Stimulated activated CD4-positive, alpha-beta T cell treated with anti-CD3 and anti-CD28 coated beads, Interleukin-4, amount 100 ng/mL, for 24 hours (primary cell): ENCODE measurements around the gene IL17RB.

ENCODE experiments used
- DNase-seq: peaks from one replicate; pipeline ENCODE4 v3.0.0-alpha.2; 2020

Gene IL17RB

DNA sequence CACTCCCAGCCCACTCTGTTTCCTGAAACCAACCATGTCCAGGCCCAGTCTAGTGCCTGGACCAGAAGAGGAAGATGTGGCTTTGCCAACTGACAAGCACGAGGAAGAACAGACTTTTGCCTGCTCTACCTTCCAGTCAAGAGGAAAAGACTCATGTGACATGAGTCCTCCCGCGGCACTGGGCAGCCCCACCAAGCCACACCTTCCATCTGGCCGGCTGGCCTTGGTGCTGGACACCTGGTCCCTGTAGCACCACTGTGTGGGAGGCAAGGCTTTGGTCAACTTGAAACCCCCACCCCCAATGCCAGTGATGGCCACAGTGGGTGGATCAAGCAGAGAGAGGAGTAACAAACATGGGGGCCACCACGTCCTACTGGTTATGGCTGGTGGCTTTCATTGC, 12.7 kb upstream of the IL17RB start:
- no peak for DNase-seq

DNA sequence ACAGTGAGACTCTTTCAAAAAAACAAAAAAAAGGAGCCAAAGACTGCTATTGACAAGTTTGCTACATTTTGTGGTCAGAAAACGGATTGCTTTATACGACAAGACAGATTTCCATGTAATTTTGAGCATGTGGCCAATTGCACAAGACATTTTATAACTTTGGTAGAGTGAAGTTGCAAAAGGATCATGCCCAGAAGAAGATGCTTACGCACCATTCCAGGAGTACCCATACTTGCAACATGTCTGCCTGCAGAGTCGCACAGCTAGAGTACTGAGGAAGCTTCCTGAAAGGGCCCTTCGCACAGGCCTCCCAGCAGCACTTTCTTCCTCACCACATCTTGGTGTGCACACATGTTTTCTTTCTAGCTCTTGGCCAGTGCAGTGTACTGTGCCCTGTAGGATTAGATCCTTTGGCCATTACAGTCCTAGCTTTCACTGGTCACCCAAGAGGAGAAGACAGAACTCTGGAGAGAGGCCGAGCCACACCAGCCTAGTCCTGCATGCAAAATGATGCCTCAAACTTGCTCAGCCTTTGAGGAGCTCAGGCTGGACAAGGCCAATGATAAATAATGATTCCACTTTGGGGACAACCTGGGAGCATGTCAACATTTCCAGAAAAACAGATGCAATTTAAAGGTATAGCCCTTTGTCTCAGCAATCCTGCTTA, 11.8 kb upstream of the IL17RB start:
- no peak for DNase-seq

DNA sequence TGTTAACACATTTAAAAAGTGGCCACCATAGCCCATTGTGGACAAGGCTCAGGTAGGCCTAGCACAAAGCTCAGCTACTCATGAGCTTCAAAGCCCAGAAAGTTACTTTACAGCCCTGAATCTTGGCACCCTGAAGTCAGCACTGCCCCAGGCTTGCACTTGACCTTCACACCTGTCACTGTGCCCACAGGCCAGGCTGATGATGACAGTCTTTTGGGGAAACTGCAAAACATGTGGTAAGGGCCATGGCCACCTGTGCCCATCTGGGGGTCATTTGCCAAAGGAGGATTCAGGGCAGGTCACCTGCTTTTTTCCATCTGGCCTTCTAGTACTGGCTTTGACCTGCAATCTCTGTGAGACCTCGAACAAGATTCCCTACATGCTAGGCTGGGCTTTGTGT, 11.1 kb upstream of the IL17RB start:
- no peak for DNase-seq

DNA sequence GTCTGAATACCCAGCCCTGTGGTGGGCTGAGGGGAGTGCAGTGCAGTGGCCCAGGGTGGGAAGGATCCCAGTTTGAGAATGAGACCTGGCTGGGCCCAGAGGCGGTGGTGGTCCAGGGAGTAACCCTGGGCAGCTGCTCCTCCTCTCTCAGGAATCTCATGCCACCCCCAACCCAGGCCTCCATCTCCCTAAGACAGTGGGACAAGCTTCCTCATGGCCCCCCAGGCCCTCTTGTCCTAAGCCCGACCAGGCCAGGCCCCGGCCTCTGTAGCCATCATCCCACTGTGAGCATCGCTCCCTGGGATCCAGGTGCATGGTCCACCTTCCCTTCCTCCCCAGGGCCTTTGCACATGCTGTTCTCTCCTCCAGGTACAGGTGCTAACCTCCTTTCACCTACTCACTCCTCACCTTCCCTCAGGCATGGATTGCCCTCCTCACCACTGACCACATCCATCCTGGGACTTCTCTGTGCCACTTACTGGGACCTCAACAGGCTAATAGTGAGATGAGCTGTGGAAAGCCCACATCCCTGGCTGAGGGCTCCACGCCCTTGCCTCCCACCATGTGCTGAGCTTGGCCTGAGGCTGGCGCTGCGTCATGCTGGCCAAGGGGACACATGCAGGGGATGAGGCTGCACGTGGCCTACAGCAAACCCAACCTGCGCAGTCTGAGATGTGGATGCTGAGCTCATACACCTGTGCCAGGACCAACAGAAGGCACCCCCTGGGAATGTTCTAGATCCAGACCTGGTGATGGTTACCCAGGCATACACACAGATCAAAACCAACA, 10.1 kb upstream of the IL17RB start:
- DNase-seq: no peak

DNA sequence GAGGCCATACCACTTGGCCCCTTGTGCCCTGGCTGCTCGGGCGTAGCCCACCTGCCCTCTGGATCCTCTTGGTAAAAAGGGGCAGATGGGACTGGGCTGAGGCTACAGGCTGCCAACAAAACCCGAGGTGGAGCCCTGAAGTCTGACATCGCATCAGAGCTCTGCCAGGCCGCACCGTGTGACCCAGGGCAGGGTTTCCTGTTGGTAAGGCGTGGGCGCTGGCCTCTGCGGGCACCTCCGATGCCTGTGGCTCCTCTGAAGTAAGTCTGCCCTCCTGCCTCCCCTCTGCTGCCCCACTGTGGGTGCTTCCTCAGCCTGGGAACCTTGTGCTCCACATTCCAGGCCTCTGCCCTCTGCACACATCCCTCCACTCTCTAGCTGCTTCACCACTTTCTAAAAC, 9.0 kb upstream of the IL17RB start:
- no peak for DNase-seq

DNA sequence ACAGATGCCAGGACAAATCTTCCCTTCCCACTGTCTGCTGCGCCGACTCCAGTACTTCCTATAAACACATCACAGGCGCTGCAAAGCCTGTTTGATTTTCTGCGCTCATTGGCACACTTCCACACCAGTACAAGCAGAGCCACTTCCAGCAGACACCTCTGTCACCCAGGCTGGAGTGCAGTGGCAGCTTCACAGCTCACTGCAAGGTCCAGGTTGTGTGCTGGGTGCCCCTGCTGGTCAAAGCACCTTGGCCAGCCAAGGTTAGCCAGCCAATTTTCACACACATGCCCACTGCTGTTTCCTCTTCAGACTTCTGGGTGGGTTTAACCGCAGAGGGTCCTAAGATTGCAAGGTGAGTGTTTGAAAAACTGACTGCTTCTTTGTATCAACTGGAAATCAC, 5.1 kb upstream of the IL17RB start:
- no peak for DNase-seq

DNA sequence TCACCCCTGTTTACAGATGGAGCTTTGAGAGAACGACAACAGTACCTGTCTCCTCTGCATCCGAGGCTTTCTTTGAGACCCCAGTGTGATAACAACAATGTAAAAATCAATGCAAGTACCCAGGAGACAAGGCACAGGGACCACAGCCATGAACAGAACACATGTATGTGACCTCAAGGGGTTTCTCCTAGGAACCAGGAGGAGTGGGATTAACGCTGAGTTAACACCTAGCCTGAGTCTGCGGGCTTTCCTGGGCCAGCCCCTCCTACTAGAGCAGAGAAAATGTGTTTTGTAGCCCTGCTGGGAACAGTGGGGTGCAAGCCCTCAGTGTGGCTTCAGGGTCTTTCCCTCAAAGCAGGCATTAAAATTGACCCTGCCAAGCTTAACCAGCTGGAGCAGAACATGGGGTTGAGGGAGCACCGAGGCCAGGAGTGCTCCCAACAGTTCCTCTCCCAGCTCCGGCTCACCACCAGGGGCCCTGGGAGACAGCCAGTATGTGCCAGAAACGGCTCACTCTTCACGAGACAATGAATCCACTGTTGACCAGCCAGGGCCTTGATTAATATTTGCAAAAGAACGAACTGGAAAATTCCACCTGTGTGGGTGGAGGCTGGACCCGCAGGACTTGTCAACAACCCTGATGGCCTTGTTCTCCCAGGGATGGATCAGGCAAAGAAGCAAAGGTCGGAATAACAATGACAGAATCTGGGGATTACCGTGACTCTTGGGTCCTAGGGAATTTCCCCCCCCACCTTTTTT, 3.8 kb upstream of the IL17RB start:
- DNase-seq: no peak

DNA sequence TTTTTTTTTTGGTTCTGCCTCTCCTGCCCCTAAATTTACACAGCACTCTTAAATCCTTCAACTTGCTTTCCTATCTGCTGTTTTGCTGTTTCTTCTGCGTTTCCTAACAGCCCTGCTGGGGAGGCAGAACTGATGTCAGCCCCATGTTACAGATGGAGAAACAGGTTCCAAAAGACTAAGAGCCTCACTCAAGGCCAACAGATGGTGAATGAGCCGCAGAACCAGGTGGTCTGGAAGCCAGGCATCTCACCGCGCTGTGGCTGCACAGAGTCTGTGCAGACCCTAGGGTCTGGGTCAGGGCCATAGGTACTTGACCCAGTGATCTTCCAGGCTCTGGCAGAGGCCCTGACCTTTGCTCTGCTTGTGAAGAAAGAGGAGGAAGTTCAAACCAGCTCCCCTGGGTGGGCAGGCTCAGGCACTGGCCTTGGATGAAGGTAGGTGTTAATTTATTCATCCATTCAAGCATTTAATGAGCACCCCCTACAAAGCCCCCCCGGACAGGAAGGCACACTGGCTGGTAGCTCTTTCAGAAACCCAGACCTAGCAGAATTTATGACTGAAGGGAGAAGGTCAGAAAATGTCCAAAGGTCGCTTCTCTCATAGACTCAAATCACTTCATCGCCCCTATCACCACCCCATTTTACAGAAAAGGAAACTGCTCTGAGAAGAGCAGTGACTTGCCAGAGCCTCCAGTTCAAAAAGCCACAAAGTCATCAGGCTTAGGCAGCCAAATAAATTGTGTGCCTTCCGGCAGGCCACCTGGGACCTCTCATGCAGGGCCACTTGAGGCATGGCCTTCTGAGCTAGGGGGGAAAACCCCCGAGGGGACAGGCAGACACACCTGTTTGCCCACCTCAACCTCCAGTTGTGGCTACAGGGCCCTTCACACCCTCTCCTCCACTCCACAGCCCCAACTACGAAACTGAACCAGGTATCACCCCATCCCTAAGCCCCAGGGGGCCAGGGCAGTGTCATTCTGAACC, 2.9 kb upstream of the IL17RB start:
- DNase-seq: no peak

DNA sequence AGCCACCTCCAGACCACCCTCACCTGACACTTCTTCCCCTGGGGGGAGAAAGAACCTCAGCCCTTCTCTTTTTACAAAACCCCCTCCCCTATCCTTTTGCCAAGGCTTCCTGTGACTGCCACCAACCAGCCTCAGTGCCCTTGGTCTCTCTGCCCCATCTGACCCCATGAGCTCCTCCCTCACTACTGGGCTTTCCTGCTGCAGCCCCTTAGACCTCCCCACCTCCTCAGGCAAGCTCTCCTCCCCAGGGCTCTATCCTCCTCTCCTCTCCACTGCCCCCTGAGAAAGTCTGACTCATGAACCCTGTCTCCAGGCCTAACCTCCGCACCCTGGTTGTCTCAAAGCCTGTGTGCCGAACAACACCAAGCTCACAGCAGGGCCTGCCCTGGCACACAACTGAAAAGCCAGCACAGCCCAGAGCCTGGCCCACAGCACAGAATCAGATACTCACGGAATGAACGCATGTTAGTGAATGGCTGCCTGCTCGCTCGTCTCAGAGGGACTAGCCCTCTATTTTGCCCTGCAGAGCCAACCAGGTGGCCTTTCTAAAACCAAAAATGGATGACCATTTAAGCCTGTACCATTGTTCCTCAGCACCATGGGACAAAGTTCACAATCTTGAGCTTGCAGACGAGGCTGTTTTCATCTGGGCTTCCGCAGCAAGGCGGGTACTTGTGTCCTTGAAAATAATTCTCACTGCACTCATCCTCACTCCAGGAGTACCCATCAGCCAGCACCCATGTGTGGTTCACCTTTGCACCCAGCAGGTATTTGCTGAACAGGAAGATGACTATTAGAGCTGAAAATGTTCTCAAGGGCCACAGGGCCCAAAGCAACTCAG, 1.9 kb upstream of the IL17RB start:
- no peak for DNase-seq

DNA sequence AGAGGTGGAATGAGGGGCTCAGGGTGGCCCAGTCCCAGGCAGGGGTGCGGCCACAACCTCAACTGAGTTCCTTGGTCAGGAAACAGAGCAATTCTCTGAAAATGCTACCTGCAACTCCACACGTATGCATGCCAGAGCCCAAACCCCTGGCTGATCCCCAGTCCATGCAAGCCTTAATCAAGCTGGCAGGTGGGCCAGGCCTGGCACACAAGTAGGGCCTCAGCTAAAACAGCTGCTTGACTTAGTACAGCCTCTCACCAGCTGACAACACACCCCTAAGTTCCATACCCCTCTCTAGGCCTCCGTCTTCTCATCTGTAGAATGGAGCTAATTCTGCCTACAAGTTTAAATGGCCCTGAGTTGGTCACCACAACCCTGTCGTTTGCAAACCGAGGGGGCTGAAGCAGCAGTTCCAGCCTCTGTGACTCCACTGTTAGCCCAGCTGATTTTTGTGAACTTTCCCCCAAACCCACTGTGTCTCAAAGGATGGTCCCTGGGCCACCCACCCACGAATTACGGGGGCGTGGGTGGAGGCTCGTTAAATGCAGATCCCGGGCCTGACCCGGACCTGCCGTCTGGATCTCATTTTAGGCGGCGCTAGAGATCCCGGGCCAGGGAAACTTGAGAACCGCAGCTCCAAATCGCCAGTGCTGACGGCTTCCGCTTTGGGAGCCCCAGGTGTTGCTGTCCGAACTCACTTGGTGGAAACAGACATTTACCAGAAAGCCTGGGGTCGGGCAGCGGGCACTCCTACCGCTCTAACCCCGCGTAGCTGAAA, 1.1 kb upstream of the IL17RB start:
- DNase-seq: no peak

DNA sequence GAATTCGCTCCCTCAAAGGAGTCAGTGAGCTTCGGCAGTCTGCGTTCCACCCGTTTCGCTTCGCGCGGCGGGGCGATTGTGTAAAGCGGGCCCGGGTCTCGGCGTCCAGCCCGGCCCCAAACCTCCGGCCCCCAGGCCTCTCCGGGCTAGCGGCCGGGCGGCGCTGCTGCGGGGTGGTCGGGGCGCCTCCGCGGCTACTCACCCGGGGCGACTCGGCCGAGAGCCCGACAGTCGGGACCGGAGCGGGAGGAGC, 561 bp upstream of the IL17RB start:
- no peak for DNase-seq

DNA sequence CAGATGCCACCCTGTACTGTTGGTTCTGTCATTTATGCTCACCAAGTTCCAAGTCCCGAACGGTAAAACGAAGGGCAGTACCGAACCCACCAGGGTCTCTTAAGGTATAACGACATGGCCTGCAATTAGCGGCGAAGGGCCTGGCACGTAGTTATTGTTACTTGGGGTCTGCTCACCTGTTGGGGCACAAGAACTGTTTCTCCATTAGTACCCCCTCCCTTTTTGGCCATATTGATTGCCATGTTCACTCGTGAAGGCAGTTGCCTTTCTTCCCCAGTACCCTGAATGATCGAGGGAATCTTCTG, 435 bp downstream of the IL17RB start:
- DNase-seq: no peak

DNA sequence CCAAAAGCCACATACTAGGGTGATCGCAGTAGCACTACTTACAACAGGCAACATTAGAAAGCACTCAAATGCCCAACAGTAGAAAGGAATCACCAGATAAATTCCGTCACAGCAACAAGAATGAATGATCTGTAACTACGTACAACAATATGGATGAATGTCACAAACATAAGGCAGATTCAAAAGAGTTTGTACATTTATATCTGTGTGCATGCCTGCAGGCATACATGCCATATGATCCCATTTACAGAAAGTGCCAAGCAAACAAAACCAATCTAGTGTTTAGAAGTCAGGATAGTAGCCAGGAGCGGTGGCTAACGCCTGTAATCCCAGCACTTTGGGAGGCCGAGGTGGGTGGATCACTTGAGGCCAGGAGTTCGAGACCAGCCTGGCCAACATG, 3.5 kb downstream of the IL17RB start:
- DNase-seq: no peak

DNA sequence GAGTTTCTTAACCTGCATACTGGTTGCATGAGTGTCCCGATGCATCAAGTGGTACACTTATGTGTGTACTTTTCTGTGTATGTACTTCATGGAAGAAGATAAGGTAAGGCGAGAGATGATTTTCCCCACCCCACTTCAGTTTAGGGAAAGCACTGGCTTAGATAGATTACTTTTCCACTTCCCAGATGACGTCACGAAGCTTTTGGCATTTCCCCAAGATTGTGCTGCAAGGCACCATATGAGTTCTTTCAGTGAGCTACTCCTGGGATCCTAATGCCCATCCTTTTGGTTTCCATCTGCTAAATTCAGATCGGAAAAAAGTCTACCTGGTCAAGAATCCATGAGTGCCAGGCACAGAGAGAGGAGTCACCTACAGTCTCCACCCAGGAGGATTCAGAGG, 4.5 kb downstream of the IL17RB start:
- DNase-seq: no peak

DNA sequence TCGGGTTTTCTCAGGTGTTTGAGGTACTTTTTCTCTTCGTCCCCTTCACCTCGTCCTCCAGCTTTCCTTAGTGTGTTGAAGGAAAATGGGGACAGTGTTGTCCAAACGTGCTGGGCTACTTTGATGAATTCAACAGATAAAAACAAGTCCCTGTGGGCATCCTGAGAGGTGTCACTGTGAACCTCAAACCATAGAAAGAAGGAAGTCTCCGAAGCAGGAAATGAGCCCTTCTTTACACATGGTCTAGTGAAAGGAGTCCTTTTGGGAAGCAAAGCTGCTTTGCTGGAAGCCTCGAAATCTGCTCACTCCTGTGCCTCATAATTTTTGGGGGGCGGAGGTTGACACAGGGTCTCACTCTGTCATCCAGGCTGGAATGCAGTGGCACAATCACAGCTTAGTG, 10.6 kb downstream of the IL17RB start:
- no peak for DNase-seq

DNA sequence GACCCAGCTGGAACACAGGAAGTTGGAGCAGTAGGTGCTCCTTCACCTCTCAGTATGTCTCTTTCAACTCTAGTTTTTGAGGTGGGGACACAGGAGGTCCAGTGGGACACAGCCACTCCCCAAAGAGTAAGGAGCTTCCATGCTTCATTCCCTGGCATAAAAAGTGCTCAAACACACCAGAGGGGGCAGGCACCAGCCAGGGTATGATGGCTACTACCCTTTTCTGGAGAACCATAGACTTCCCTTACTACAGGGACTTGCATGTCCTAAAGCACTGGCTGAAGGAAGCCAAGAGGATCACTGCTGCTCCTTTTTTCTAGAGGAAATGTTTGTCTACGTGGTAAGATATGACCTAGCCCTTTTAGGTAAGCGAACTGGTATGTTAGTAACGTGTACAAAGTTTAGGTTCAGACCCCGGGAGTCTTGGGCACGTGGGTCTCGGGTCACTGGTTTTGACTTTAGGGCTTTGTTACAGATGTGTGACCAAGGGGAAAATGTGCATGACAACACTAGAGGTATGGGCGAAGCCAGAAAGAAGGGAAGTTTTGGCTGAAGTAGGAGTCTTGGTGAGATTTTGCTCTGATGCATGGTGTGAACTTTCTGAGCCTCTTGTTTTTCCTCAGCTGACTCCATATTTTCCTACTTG, 11.9 kb downstream of the IL17RB start:
- DNase-seq: no peak

DNA sequence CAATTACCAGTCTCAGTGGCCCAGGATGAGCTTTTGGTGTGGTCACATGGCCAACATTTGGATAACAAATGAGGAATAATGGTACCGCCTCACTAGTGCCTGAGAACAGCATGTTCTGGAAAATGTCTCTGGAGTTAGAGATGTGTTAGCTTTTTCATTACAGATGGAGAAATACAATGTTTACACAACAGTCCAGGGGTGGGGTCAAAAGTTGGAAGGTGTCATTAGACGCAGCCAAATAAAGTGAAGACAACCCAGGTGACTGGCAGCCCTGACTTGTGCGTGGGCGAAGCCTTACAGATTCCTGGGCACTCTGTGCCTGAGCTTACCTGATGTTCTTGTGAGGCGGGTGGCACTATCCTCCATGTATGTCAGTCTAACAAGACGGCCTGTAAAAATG, 12.8 kb downstream of the IL17RB start:
- no peak for DNase-seq

DNA sequence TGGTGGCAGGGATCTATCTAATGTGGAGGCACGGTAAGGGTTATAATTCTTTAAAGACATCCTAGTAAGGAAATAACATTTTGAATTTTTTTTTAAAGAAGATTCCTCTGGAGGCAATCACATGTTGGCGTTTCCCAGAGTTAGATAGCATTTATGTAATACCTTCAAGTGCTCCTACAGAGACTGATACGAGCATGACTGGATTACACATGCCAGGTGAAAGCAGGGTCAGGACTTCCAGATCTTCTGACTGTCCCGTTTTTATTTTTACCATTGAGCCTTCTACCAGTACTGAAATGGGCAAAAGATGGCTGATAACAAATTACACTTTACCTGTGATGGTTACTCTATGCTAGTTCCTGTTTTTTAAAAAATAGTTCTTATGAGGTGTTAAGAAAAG, 13.8 kb downstream of the IL17RB start:
- no peak for DNase-seq

DNA sequence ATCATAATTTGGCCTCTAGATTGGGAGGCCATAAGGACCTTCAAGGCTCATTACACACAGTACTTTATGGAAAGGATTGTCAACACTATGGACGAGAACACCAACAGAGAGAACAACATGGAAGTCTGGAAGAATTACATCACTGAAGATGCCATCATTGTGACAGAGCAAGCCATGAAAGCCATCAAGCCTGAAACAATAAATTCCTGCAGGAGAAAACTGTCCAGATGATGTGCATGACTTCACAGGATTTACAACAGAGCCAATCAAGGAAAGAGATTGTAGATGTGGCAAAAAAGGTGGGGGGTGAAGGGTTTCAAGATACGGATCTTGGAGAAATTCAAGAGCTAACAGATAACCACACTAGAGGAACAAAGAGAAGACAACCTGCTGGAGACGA, 15.9 kb downstream of the IL17RB start:
- no peak for DNase-seq

DNA sequence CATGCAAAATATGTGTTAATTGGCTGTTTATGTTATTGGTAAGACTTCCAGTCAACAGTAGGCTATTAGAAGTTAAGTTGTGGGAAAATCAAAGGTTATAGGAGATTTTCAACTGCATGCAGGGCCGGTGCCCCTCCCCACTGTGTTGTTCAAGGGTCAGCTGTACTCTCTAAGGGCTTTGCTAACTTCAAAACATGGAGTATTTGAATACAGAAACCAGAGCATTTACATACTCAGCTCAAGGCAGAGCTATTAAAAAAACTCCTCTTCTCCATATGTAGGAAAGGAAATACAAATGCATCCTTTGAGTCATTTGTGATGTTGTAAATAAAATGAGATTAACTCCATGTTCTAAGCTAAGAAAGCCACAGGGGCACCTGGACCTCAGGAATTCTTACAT, 16.8 kb downstream of the IL17RB start:
- DNase-seq: no peak
